Urothelium cell line (cell line): ENCODE data around the gene BTD.
A peak's percentile ranks its signal among the peaks of the same experiment; 100 is the strongest.

ENCODE experiments used
- DNase-seq: peaks from one replicate; pipeline ENCODE4 v3.0.0; 2011; ENCODE audit warnings: low spot score, mixed read lengths
- FAIRE-seq: peaks from 2 replicates; lab custom pipeline; 2011; peaks lifted over from hg19 to GRCh38; lab: Jason Lieb, UNC

The BTD gene

GRCh38 chr3:15601399-15602145, at the start of gene BTD, which contains the start of gene HACL1:
Gene BTD, plus strand, starts transcription at chr3:15601745. Its CDS starts 33,695 bp downstream, at chr3:15635440.
Gene HACL1, minus strand, starts transcription at chr3:15601569. Its CDS starts 106 bp downstream, at chr3:15601463.
- DNase-seq (peak; percentile 96), FAIRE-seq (peak; percentile 81)

- no peak for DNase-seq
- FAIRE-seq: no peak
Measured at GRCh38 chr3:15551902-15552301, 49.6 kb upstream of the BTD start.

GRCh38 chr3:15553749-15554148, 47.8 kb upstream of the BTD start:
- DNase-seq: no peak
- FAIRE-seq: no peak

GRCh38 chr3:15556512-15556911, 45.0 kb upstream of the BTD start:
- FAIRE-seq (no peak), DNase-seq (no peak)

GRCh38 chr3:15557511-15557946, 44.0 kb upstream of the BTD start:
- DNase-seq (peak; percentile 70), FAIRE-seq (no peak)

- DNase-seq (no peak), FAIRE-seq (no peak)
Measured at GRCh38 chr3:15558581-15558980, 43.0 kb upstream of the BTD start.

GRCh38 chr3:15562560-15562959, 39.0 kb upstream of the BTD start:
- DNase-seq: no peak
- FAIRE-seq: no peak

GRCh38 chr3:15563190-15563589, 38.4 kb upstream of the BTD start:
- FAIRE-seq: no peak

GRCh38 chr3:15572138-15572537, 29.4 kb upstream of the BTD start:
- FAIRE-seq: no peak
- DNase-seq: no peak

More at GRCh38 chr3:15563190-15563589, 38.4 kb upstream of the BTD start:
- no peak for DNase-seq

GRCh38 chr3:15575446-15575845, 26.1 kb upstream of the BTD start:
- FAIRE-seq: no peak

GRCh38 chr3:15576475-15576874, 25.1 kb upstream of the BTD start:
- FAIRE-seq (no peak), DNase-seq (no peak)

More at GRCh38 chr3:15575446-15575845, 26.1 kb upstream of the BTD start:
- DNase-seq: no peak

GRCh38 chr3:15578289-15578867, 23.2 kb upstream of the BTD start:
- no peak for FAIRE-seq
- DNase-seq: no peak

- FAIRE-seq (no peak), DNase-seq (no peak)
Measured at GRCh38 chr3:15579051-15579450, 22.5 kb upstream of the BTD start.

- DNase-seq (no peak), FAIRE-seq (no peak)
Measured at GRCh38 chr3:15581471-15582394, 19.8 kb upstream of the BTD start.

GRCh38 chr3:15585111-15585845, 16.3 kb upstream of the BTD start:
- DNase-seq (no peak), FAIRE-seq (no peak)

- no peak for DNase-seq
Measured at GRCh38 chr3:15591242-15591641, 10.3 kb upstream of the BTD start.

GRCh38 chr3:15591928-15592327, 9.6 kb upstream of the BTD start:
- DNase-seq: no peak
- FAIRE-seq: no peak

More at GRCh38 chr3:15591242-15591641, 10.3 kb upstream of the BTD start:
- FAIRE-seq: no peak

- FAIRE-seq: no peak
- no peak for DNase-seq
Measured at GRCh38 chr3:15592968-15593367, 8.6 kb upstream of the BTD start.

GRCh38 chr3:15595955-15596354, 5.6 kb upstream of the BTD start:
- no peak for DNase-seq
- FAIRE-seq: no peak

GRCh38 chr3:15601046-15601398, 523 bp upstream of the BTD start:
- DNase-seq (no peak), FAIRE-seq (no peak)

GRCh38 chr3:15602146-15602536, 596 bp downstream of the BTD start:
- FAIRE-seq: no peak
- no peak for DNase-seq
